Peyer's patch (tissue), 4 donors: ENCODE data around the gene ZNF526.

Experiments
- CTCF ChIP-seq, 6 experiments: fragments of 450-650 bp in 4 of 6; fragments of 200-600 bp in 2 of 6; sonication (generic) in 1 of 6; IDR thresholded peaks; one replicate each; pipeline ENCODE4 v1.5.1; 2017 to 2019; ENCODE audit warnings: antibody characterized with exemption in 6 of 6, mild to moderate bottlenecking in 3 of 6, moderate library complexity in 1 of 6
- POLR2A ChIP-seq, 2 donors: fragments of 450-650 bp; IDR thresholded peaks; one replicate each; pipeline ENCODE4 v1.5.1; 2017; ENCODE audit warnings: antibody characterized with exemption in 2 of 2, mild to moderate bottlenecking in 2 of 2, moderate library complexity in 2 of 2

- TF ChIP-seq CTCF (IDR thresholded peaks at IDR 0.05), result no peak
- no peak for TF ChIP-seq POLR2A (IDR thresholded peaks at IDR 0.05)
Measured at GRCh38 chr19:42271045-42271419, 50.9 kb downstream of the ZNF526 start.
